A673 (cell line): ENCODE measurements around the gene DPYD. TPM values are rescaled to one million over a fixed set of nuclear protein-coding genes. Genes with fewer than 3 reads are reported as not detected.

Experiments used
- BruUV-seq: library from RNA; stranded (reverse); fragments of 400-500 nt; replicated peaks from 2 replicates; lab custom pipeline; 2021; lab: Mats Ljungman, UMichigan
- CTCF ChIA-PET: fragments of 300-600 bp; sonication (Branson Sonifier 250); formaldehyde crosslinking; loops from one replicate; lab custom pipeline; 2022; ENCODE audit warnings: antibody characterized with exemption; lab: Charles Lee
- POLR2A ChIA-PET: fragments of 300-600 bp; sonication (Branson Sonifier 250); formaldehyde crosslinking; loops from one replicate; lab custom pipeline; 2022; ENCODE audit warnings: antibody characterized with exemption; ENCODE audit not compliant: low non-redundant PET; lab: Charles Lee
- DNase-seq: peaks from one replicate; pipeline ENCODE4 v3.0.0-alpha.2; 2015; ENCODE audit warnings: low spot score
- H3K27ac ChIP-seq: fragments of 200-600 bp; sonication (generic); 2 replicates; pipeline ENCODE4 v1.5.1; 2016; ENCODE audit warnings: mixed run types, low read depth, mild to moderate bottlenecking, mixed read lengths, antibody characterized with exemption, low read length; ENCODE audit not compliant: poor library complexity, severe bottlenecking
- H3K27me3 ChIP-seq: fragments of 200-600 bp; sonication (generic); replicated peaks from 2 replicates; pipeline ENCODE4 v1.6.1; 2017; ENCODE audit warnings: mixed run types, low read depth, mild to moderate bottlenecking, mixed read lengths, antibody characterized with exemption, low read length; ENCODE audit not compliant: insufficient read depth, poor library complexity
- H3K36me3 ChIP-seq: fragments of 200-600 bp; sonication (generic); 2 replicates; pipeline ENCODE4 v1.6.1; 2016; ENCODE audit warnings: mixed run types, mild to moderate bottlenecking, mixed read lengths, antibody characterized with exemption, low read length; ENCODE audit not compliant: insufficient read depth, poor library complexity, severe bottlenecking
- H3K4me1 ChIP-seq: fragments of 200-600 bp; sonication (generic); 2 replicates; pipeline ENCODE4 v1.6.1; 2017; ENCODE audit warnings: mixed run types, mild to moderate bottlenecking, mixed read lengths, antibody characterized with exemption, low read length; ENCODE audit not compliant: insufficient read depth, poor library complexity, severe bottlenecking
- H3K4me3 ChIP-seq: fragments of 200-600 bp; sonication (generic); 2 replicates; pipeline ENCODE4 v1.5.1; 2016; ENCODE audit warnings: low read depth, mixed run types, mild to moderate bottlenecking, mixed read lengths, low read length; ENCODE audit not compliant: poor library complexity, severe bottlenecking
- H3K9me3 ChIP-seq: fragments of 200-600 bp; sonication (generic); 2 replicates; pipeline ENCODE4 v1.6.1; 2016; ENCODE audit warnings: mixed run types, low read depth, mild to moderate bottlenecking, mixed read lengths, antibody characterized with exemption, low read length; ENCODE audit not compliant: poor library complexity, severe bottlenecking
- CTCF ChIP-seq: fragments of 300-800, 200-600 bp; sonication (generic); conservative IDR thresholded peaks from 2 replicates; pipeline ENCODE4 v1.5.1; 2017; ENCODE audit warnings: low read depth, mild to moderate bottlenecking, antibody characterized with exemption, low read length, moderate library complexity, mixed read lengths
- EZH2 ChIP-seq: fragments of 200-600 bp; sonication (generic); IDR thresholded peaks from 2 replicates; pipeline ENCODE4 v1.6.1; 2017; ENCODE audit warnings: borderline replicate concordance, low read depth, mild to moderate bottlenecking, mixed read lengths, antibody characterized with exemption, low read length; ENCODE audit not compliant: poor library complexity, severe bottlenecking
- intact Hi-C: fragments of 100-400 bp; cut with micrococcal nuclease; formaldehyde crosslinking; loops from one replicate; pipeline ENCODE4 v1.10.0; 2022; ENCODE audit not compliant: unreplicated experiment
- total RNA-seq: library from RNA; stranded (reverse); gene quantifications from 2 replicates; pipeline ENCODE4 v1.2.3, GENCODE V29; 2021

The DPYD gene
- total RNA-seq, 1 experiment from 2014 or later, result 13.4 TPM

- ChIA-PET CTCF (no interaction called here), POLR2A (no interaction called here)
- intact Hi-C loops, result no loop called here
Measured at GRCh38 chr1:97533358-97533757, 387.5 kb downstream of the DPYD start.

GRCh38 chr1:97529600-97529999 lies 391.2 kb downstream of the DPYD start:
- POLR2A ChIA-PET, result no interaction called here
- Histone ChIP-seq H3K36me3 (no peaks in the 10 kb centered on the region), H3K27me3 (no peaks in the 10 kb centered on the region), H3K4me3 (no peak overlapping the region), H3K4me1 (no peaks in the 10 kb centered on the region), H3K9me3 (no peaks in the 10 kb centered on the region), H3K27ac (no peak overlapping the region)
- no peak for TF ChIP-seq CTCF
- TF ChIP-seq EZH2, result no peak
- BruUV-seq, result no TSS peak
- intact Hi-C loops, result loop anchor here (10.0 kb wide), 2 partner anchors 285 to 515 kb away; no protein-coding TSS in a partner anchor
- DNase-seq, result no peak
- CTCF ChIA-PET, result no interaction called here

More at GRCh38 chr1:97533358-97533757, 387.5 kb downstream of the DPYD start:
- no peaks in the 10 kb centered on the region for H3K27me3 ChIP-seq
- H3K27ac ChIP-seq, result no peak overlapping the region
- no peaks in the 10 kb centered on the region for H3K36me3 ChIP-seq
- no peak for TF ChIP-seq EZH2
- no peak for TF ChIP-seq CTCF
- H3K4me1 ChIP-seq, result no peaks in the 10 kb centered on the region
- no peaks in the 10 kb centered on the region for H3K9me3 ChIP-seq
- BruUV-seq, result no TSS peak
- H3K4me3 ChIP-seq, result no peak overlapping the region
- DNase-seq, result no peak

GRCh38 chr1:97524211-97524610 lies 396.6 kb downstream of the DPYD start:
- Histone ChIP-seq H3K9me3 (no peaks in the 10 kb centered on the region), H3K36me3 (no peaks in the 10 kb centered on the region), H3K4me3 (no peak overlapping the region), H3K27ac (no peak overlapping the region), H3K27me3 (no peaks in the 10 kb centered on the region), H3K4me1 (no peaks in the 10 kb centered on the region)
- intact Hi-C loops, result loop anchor here (10.0 kb wide), 2 partner anchors 279 to 521 kb away; no protein-coding TSS in a partner anchor
- no peak for DNase-seq
- CTCF ChIA-PET, result no interaction called here
- POLR2A ChIA-PET, result no interaction called here
- no peak for TF ChIP-seq EZH2
- TF ChIP-seq CTCF, result no peak
- BruUV-seq, result no TSS peak
